Heart left ventricle (tissue), 16 donors: Measurements from ENCODE around the gene FOXO6. TPM values are rescaled to one million over a fixed set of nuclear protein-coding genes. Genes with fewer than 3 reads are reported as not detected.

Source experiments
- ATAC-seq, 4 donors: fragments of 200-7000 bp; cut with Tn5 transposase; one replicate each; pipeline ENCODE4 v1.9.1; 2020 to 2022; ENCODE audit warnings: moderate library complexity in 4 of 4, mild to moderate bottlenecking in 3 of 4, moderate number of reproducible peaks in 1 of 4
- DNase-seq, 5 donors: peaks; one replicate each; pipeline ENCODE4 v3.0.0-alpha.2; 2020
- H3K27ac ChIP-seq, 12 donors: fragments of 200-600 bp; sonication (generic) in 4 of 12; one replicate each; pipeline versions ENCODE4 v1.5.0 to v1.8.0; 2016 to 2022; ENCODE audit warnings: mild to moderate bottlenecking in 2 of 12
- H3K27me3 ChIP-seq, 9 donors: fragments of 200-600 bp; sonication (generic) in 2 of 9; one replicate each; pipeline versions ENCODE4 v1.5.1 to v1.8.0; 2016 to 2022; ENCODE audit warnings: mild to moderate bottlenecking in 3 of 9
- H3K36me3 ChIP-seq, 9 donors: fragments of 200-600 bp; sonication (generic) in 2 of 9; one replicate each; pipeline versions ENCODE4 v1.5.0 to v1.8.0; 2018 to 2022; ENCODE audit warnings: mild to moderate bottlenecking in 2 of 9
- H3K4me1 ChIP-seq, 12 donors: fragments of 200-600 bp; sonication (generic) in 4 of 12; one replicate each; pipeline versions ENCODE4 v1.5.0 to v1.8.0; 2016 to 2022; ENCODE audit warnings: mild to moderate bottlenecking in 3 of 12
- H3K4me3 ChIP-seq, 12 donors: fragments of 200-600 bp; sonication (generic) in 4 of 12; one replicate each; pipeline versions ENCODE4 v1.5.0 to v1.8.0; 2017 to 2022; ENCODE audit warnings: mild to moderate bottlenecking in 9 of 12, moderate library complexity in 4 of 12
- H3K9me3 ChIP-seq, 12 donors: fragments of 200-600 bp; sonication (generic) in 4 of 12; one replicate each; pipeline versions ENCODE4 v1.5.0 to v1.8.0; 2016 to 2022; ENCODE audit warnings: mild to moderate bottlenecking in 1 of 12
- POLR2A ChIP-seq, 2 donors: fragments of 450-650 bp; IDR thresholded peaks; one replicate each; pipeline ENCODE4 v1.6.1; 2017; ENCODE audit warnings: antibody characterized with exemption in 2 of 2, mild to moderate bottlenecking in 2 of 2, moderate library complexity in 2 of 2
- WGBS, 4 donors: extraction: QIAGEN DNeasy Blood & Tissue Kit in 2 of 4; methylation state at CpG; one replicate each; pipeline versions ENCODE4 v1.1.5 to v1.1.7; 2013 to 2018; 5-methylcytosine and 5-hydroxymethylcytosine counted together
- intact Hi-C, 10 donors: fragments of 100-400 bp; cut with DNase I; formaldehyde crosslinking; loops; one replicate each; pipeline versions ENCODE4 v1.11.1 to v1.14.2; 2022
- polyA plus RNA-seq, 2 donors: library from polyadenylated mRNA; stranded (reverse); fragments of 200-250 nt; gene quantifications; one replicate each; pipeline ENCODE4 v1.2.3, GENCODE V29; 2013
- total RNA-seq, 9 donors: library from RNA; depleted of rRNA in 2 of 9; stranded (reverse); fragments of >200 nt in 2 of 9; fragmentation: NEBNext Ultra II Directional in 3 of 9; extraction: Animal tissue kit (Norgen Biotek cat#: 25700) in 3 of 9; gene quantifications; one replicate each; pipeline versions ENCODE4 v1.1.0 to v1.2.4, GENCODE V29; 2016 to 2023
- TF ChIP-seq, protein P1 (sequence below), 12 donors: fragments of 200-600 bp; sonication (generic) in 4 of 12; IDR thresholded peaks; one replicate each; pipeline versions ENCODE4 v1.5.0 to v1.8.0; 2018 to 2022; ENCODE audit warnings: antibody characterized with exemption in 12 of 12, mild to moderate bottlenecking in 5 of 12
- donor health status: ischemic (EF 13 %, LVEDD 7.1; RV severe dilation, severe dysfunction).
- donor health status: healthy with polysubstance abuse.
- donor health status: DM: no; HTN: yes; CAD: no.
- donor health status: DM: no; HTN: no; CAD: no.
- donor health status: ischemic (EF 25% LVEDD 6.9; RV normal size, moderate dysfunction).
- donor health status: ischemic (EF 25% LVEDD 5.7; RV mildly dilated, moderate dysfunction).
- donor health status: healthy.
- donor health status: DM: yes; HTN: yes; CAD: no.
- donor health status: ischemic (EF 35%, LVEDD 5.7; RV mildly dilated, moderate dysfunction).
- donor health status: nonischemic (EF 11% LVEDD 7.7; RV severe dilation, severe dysfunction).
- donor health status: DM: yes; HTN: yes; CAD: no.
- donor health status: PGD.
- donor health status: ischemic (EF 29% LVEDD 5.4; RV normal size, mild dysfunction).
- donor health status: nonischemic (EF 23%, LVEDD 6.1; RV moderate dilation, normal function).

Gene FOXO6
- total and polyA plus RNA-seq, 11 donors, result 0.69 to 4.8 (median 1.4) TPM

DNA sequence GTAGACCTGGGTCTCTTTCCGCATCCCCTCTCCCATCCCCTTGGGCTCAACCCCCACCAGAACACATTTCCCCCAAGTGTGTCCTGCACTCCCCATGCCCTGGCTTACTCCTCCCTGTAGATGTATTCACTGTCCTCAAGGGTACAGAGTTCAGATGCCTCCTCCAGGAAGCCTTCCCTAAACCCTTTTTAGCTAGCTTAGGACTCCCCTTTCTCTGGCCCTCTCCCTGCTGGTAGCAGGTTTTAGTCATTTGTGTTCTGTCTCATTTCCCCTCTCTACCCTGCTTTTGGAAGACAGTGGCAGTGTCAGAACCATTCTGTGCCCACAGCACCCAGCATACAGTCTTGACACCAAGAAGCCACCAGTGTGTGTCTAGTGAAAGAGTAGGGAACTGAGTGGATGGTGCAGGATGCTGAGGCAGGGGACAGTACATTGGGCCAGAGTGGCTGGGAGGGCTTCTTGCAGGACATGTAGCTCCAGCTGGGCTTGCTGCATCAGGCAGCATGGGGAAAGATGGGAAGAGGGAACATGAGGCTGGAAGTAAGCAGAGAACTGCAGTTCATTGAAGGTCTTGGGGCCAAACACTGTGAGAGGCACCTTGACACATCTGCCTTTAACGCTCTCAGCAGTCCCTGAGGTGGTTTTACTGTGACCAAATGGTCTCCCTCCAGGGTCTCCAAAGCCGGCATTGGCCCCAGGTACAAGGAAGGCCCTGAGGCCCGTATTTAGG is 2.5 kb downstream of the FOXO6 start:
- TF ChIP-seq POLR2A (IDR thresholded peaks at IDR 0.05), result no peak
- TF ChIP-seq, protein P1, sequence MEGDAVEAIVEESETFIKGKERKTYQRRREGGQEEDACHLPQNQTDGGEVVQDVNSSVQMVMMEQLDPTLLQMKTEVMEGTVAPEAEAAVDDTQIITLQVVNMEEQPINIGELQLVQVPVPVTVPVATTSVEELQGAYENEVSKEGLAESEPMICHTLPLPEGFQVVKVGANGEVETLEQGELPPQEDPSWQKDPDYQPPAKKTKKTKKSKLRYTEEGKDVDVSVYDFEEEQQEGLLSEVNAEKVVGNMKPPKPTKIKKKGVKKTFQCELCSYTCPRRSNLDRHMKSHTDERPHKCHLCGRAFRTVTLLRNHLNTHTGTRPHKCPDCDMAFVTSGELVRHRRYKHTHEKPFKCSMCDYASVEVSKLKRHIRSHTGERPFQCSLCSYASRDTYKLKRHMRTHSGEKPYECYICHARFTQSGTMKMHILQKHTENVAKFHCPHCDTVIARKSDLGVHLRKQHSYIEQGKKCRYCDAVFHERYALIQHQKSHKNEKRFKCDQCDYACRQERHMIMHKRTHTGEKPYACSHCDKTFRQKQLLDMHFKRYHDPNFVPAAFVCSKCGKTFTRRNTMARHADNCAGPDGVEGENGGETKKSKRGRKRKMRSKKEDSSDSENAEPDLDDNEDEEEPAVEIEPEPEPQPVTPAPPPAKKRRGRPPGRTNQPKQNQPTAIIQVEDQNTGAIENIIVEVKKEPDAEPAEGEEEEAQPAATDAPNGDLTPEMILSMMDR (IDR thresholded peaks at IDR 0.05), result no peak
- Histone ChIP-seq H3K27ac (no peak overlapping the region), H3K4me1 (peaks cover 0 to 57% (median 36%) of the 10 kb centered on the region in 12 donors), H3K4me3 (no peak overlapping the region), H3K36me3 (no peaks in the 10 kb centered on the region), H3K27me3 (peaks cover 0 to 65% (median 10%) of the 10 kb centered on the region in 9 donors), H3K9me3 (no peaks in the 10 kb centered on the region)
- ATAC-seq (no peak), DNase-seq (peak in 2 of 5 donors; percentile 1 to 21)
- intact Hi-C loops, result loop anchor here in 4 of 10 donors (5.0 to 10.0 kb wide), 2 partner anchors 51 to 54 kb away; no protein-coding TSS in a partner anchor
- WGBS, 4 donors, result 92 to 97% (median 95%) methylated on average over 2 to 4 of the region's 4 CpGs

GRCh38 chr1:41364442-41365319 is 3.4 kb downstream of the FOXO6 start:
- ATAC-seq (no peak), DNase-seq (peak in 2 of 5 donors; percentile 17 to 25)
- intact Hi-C loops, result loop anchor here in 4 of 10 donors (5.0 to 10.0 kb wide), 2 partner anchors 50 to 53 kb away; no protein-coding TSS in a partner anchor
- 57 to 73% (median 70%) methylated on average over 5 to 10 of the region's 10 CpGs for WGBS, 4 donors
- Histone ChIP-seq H3K4me3 (no peak overlapping the region), H3K36me3 (no peaks in the 10 kb centered on the region), H3K4me1 (peaks cover 0 to 53% (median 35%) of the 10 kb centered on the region in 12 donors), H3K9me3 (no peaks in the 10 kb centered on the region), H3K27ac (peak overlapping the region in 2 of 12 donors; percentile 17 to 72), H3K27me3 (peaks cover 0 to 65% (median 10%) of the 10 kb centered on the region in 9 donors)
- TF ChIP-seq POLR2A (IDR thresholded peaks at IDR 0.05), result no peak
- TF ChIP-seq, protein P1 (IDR thresholded peaks at IDR 0.05), result no peak

- ATAC-seq (no peak), DNase-seq (peak in 1 of 5 donors; percentile 22)
- Histone ChIP-seq H3K4me1 (peaks cover 0 to 48% (median 34%) of the 10 kb centered on the region in 12 donors), H3K9me3 (no peaks in the 10 kb centered on the region), H3K27ac (peak overlapping the region in 4 of 12 donors; percentile 50 to 72 (median 70)), H3K36me3 (no peaks in the 10 kb centered on the region), H3K4me3 (no peak overlapping the region), H3K27me3 (peaks cover 0 to 65% (median 10%) of the 10 kb centered on the region in 9 donors)
- intact Hi-C loops, result loop anchor here in 1 of 10 donors (10.0 kb wide), 1 partner anchor 50 kb away; no protein-coding TSS in a partner anchor
- TF ChIP-seq POLR2A (IDR thresholded peaks at IDR 0.05), result no peak
- TF ChIP-seq, protein P1 (IDR thresholded peaks at IDR 0.05), result no peak
Measured at GRCh38 chr1:41365320-41365633, 4.0 kb downstream of the FOXO6 start.
